ENCODE results near the gene PIK3C2G.
A peak's percentile ranks its signal among the peaks of the same experiment; 100 is the strongest.

PIK3C2G gene

DNA sequence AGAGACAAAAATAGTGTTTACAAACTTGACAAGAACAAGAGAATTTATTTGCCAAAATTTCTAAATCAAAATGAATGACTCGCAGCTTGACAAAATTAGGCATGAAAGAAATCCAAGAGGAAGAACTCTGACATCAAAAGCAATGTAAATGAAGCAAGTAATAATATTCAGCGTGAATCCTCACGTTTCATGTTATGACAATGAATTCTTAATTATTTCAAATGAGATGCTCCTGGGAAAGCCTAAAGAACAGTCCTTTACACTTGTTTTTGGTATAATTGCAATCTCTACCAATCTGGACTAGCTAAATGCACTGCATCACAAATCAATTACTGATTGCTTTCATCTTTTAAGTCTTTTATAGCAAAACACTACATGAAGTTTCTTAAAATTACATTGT lies 29.1 kb downstream of the PIK3C2G start:
- no peak for DNase-seq (ENCODE audit: low read depth in 2 of 2)
- no peak overlapping the region for H3K4me3 ChIP-seq (replicated peaks in 1 of 2; ENCODE audit: low read depth in 2 of 2, low read length in 2 of 2)
- TF ChIP-seq, protein P1, sequence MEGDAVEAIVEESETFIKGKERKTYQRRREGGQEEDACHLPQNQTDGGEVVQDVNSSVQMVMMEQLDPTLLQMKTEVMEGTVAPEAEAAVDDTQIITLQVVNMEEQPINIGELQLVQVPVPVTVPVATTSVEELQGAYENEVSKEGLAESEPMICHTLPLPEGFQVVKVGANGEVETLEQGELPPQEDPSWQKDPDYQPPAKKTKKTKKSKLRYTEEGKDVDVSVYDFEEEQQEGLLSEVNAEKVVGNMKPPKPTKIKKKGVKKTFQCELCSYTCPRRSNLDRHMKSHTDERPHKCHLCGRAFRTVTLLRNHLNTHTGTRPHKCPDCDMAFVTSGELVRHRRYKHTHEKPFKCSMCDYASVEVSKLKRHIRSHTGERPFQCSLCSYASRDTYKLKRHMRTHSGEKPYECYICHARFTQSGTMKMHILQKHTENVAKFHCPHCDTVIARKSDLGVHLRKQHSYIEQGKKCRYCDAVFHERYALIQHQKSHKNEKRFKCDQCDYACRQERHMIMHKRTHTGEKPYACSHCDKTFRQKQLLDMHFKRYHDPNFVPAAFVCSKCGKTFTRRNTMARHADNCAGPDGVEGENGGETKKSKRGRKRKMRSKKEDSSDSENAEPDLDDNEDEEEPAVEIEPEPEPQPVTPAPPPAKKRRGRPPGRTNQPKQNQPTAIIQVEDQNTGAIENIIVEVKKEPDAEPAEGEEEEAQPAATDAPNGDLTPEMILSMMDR (IDR thresholded peaks at IDR 0.05; ENCODE audit: low read depth, low read length): no peak

DNA sequence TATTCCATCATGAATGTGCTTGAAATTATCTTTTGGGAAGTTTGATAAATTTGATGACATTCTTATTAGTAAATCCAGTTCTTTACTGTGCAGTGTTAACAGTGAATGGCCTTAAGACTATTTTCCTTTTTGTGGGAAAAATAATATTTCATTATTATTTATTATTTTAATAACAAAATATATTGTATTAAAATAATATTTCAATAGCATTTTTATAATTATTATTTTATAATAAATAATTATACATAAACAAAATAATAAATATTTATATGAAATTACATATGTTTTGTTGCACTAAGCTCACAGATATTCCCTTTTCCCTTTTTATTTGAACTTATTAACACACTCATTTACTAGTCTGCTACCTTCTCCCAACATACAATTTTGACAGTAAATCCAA lies 33.6 kb downstream of the PIK3C2G start:
- DNase-seq (ENCODE audit: low read depth in 2 of 2): no peak
- TF ChIP-seq, protein P1 (IDR thresholded peaks at IDR 0.05; ENCODE audit: low read depth, low read length): no peak
- no peak overlapping the region for H3K4me3 ChIP-seq (replicated peaks in 1 of 2; ENCODE audit: low read depth in 2 of 2, low read length in 2 of 2)

DNA sequence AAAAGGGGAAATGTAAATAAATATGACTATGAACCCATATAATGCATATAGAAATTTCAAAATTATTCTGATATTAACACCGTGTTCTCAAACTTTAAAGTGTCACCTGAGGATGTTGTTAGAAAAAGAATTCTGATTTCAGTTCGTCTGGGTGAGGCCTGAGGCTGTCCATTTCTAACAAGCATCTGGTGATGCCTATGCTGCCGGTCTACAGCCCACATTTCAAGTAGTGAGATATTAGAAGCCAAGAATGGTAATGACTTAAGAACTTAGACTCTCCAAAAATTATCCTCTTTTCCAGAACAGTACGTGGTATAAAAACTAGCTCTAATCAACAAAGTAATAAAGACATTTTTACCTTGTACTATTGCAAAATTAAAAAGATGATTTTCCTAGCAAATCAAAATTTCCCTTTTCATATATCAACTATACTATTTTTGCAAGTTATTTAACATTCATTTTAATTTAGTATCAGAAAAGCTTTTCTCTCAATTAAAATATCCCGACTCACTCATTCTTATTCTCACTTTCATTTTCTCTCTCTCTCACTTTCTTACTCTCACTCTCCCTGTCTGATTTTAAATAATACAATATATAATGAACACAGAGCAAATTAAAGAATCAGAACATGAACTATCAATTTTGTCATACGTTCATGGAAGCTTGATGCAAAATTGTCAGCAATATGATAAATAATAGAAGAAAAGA lies 35.0 kb downstream of the PIK3C2G start:
- peak; percentile 5 to 33 for DNase-seq (ENCODE audit: low read depth in 2 of 2)
- H3K4me3 ChIP-seq (replicated peaks in 1 of 2; ENCODE audit: low read depth in 2 of 2, low read length in 2 of 2): peak overlapping the region in 1 of 2 donors; percentile 36
- TF ChIP-seq, protein P1 (IDR thresholded peaks at IDR 0.05; ENCODE audit: low read depth, low read length): no peak

DNA sequence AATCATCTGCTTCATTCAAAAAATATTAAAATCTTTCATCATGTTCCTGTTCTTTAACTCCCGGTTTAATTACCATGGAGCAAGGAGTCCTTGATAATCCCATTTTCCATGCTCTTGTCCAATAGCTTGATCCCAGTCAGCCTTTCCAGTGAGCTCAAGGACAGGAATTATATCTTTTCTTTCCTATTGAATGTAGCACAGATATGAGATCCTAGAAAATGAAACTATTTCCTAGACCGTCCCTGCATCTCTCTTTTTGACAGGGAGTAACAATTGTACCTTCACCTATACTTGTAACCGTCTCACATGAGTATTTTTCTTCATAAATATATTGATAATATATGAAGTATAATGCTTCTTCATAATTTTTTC lies 35.6 kb downstream of the PIK3C2G start:
- DNase-seq (ENCODE audit: low read depth in 2 of 2): peak; percentile 1 to 13
- peak overlapping the region in 1 of 2 donors; percentile 36 for H3K4me3 ChIP-seq (replicated peaks in 1 of 2; ENCODE audit: low read depth in 2 of 2, low read length in 2 of 2)
- TF ChIP-seq, protein P1 (IDR thresholded peaks at IDR 0.05; ENCODE audit: low read depth, low read length): no peak

DNA sequence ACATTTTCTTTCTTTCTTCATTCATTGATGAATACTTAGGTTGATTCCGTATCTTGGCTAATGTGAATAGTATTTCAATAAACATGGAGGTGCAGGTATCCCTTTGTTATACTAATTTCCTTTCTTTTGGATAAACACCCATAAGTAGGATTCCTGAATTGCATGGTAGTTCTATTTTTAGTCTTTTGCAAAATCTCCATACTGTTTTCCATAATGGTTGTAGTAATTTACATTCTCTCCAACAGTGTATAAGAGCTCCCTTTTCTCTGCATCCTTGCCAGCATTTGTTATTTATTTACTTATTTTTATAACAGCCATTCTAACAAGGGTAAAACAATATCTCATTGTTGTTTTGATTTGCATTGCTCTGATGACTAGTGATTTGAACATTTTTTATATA lies 36.6 kb downstream of the PIK3C2G start:
- no peak overlapping the region for H3K4me3 ChIP-seq (replicated peaks in 1 of 2; ENCODE audit: low read depth in 2 of 2, low read length in 2 of 2)
- no peak for DNase-seq (ENCODE audit: low read depth in 2 of 2)

DNA sequence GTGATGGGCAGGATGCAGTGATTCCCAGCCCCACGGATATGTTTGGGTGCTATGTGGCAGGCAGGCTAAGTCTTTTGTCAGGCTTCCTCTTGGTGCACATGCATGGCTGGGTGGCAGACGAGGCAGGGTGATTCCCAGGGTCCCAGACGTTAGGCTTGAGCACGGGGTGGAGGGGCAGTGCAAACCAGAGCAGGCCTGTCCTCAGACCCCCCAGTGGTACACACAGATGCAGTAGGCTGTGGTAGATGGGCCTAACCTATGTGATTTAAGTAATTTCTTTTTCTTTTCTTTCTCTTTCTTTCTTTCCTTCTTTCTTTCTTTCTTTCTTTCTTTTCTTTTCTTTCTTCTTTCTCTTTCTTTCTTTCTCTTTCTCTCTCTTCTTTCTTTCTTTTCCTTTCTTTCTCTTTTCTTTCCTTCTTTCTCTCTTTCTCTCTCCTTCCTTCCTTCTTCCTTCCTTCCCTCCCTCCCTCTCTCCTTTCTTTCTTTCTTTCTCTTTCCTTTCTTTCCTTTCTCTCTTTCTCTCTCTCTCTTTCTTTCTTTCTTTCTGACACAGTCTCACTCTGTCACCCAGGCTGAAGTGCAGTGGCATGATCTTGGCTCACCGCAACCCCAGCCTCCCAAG lies 41.6 kb downstream of the PIK3C2G start:
- TF ChIP-seq, protein P1 (IDR thresholded peaks at IDR 0.05; ENCODE audit: low read depth, low read length): no peak
- no peak overlapping the region for H3K4me3 ChIP-seq (replicated peaks in 1 of 2; ENCODE audit: low read depth in 2 of 2, low read length in 2 of 2)
- DNase-seq (ENCODE audit: low read depth in 2 of 2): no peak

More for the DNA sequence above, 36.6 kb downstream of the PIK3C2G start:
- TF ChIP-seq, protein P1 (IDR thresholded peaks at IDR 0.05; ENCODE audit: low read depth, low read length): no peak
